ENCODE results near the gene ARHGAP6.

GRCh38 chrX:11566789-11567188 lies 98.9 kb downstream of the ARHGAP6 start:
- TF ChIP-seq CTCF (IDR thresholded peaks at IDR 0.05) = no peak
- no peak for TF ChIP-seq POLR2A (IDR thresholded peaks at IDR 0.05)

Measured in lower leg skin (tissue), 3 donors.